OCI-LY7 (cell line): ENCODE results near the gene PLEKHG5. TPM values are rescaled to one million over a fixed set of nuclear protein-coding genes. Genes with fewer than 3 reads are reported as not detected.

ENCODE experiments used
- BruUV-seq: library from RNA; stranded (reverse); fragments of 400-500 nt; replicated peaks from 2 replicates; lab custom pipeline; 2021; lab: Mats Ljungman, UMichigan
- CTCF ChIA-PET: fragments of 300-600 bp; sonication (Branson Sonifier 250); formaldehyde crosslinking; loops from one replicate; lab custom pipeline; 2022; ENCODE audit warnings: antibody characterized with exemption; ENCODE audit not compliant: unreplicated experiment; lab: Charles Lee
- POLR2A ChIA-PET: fragments of 300-600 bp; sonication (Branson Sonifier 250); formaldehyde crosslinking; loops from one replicate; lab custom pipeline; 2022; ENCODE audit warnings: antibody characterized with exemption; lab: Charles Lee
- DNase-seq: peaks from one replicate; pipeline ENCODE4 v3.0.0-alpha.2; 2015; ENCODE audit warnings: low spot score
- H2AFZ ChIP-seq: fragments of 200-600 bp; sonication (generic), shearing (Covaris generic); 2 replicates; pipeline ENCODE4 v1.6.1; 2014; ENCODE audit warnings: mild to moderate bottlenecking, antibody characterized with exemption, low read length, moderate library complexity
- H3K27ac ChIP-seq: fragments of 200-600 bp; sonication (generic); 2 replicates; pipeline ENCODE4 v1.5.1; 2014; ENCODE audit warnings: mixed run types, low read depth, mild to moderate bottlenecking, moderate library complexity, low read length, inconsistent platforms; ENCODE audit not compliant: poor library complexity, severe bottlenecking
- H3K36me3 ChIP-seq: fragments of 200-600 bp; sonication (generic); 2 replicates; pipeline ENCODE4 v1.6.1; 2014; ENCODE audit warnings: mild to moderate bottlenecking, antibody characterized with exemption, low read length, moderate library complexity, mixed read lengths; ENCODE audit not compliant: insufficient read depth
- H3K4me1 ChIP-seq: fragments of 200-600 bp; sonication (generic); 2 replicates; pipeline ENCODE4 v1.5.1; 2014; ENCODE audit warnings: mild to moderate bottlenecking, low read length; ENCODE audit not compliant: insufficient read depth, poor library complexity, severe bottlenecking
- H3K4me2 ChIP-seq: fragments of 200-600 bp; sonication (generic); 2 replicates; pipeline ENCODE4 v1.6.1; 2014; ENCODE audit warnings: mild to moderate bottlenecking, low read length
- H3K4me3 ChIP-seq: fragments of 200-600 bp; sonication (generic); 2 replicates; pipeline ENCODE4 v1.5.1; 2014; ENCODE audit warnings: mild to moderate bottlenecking, low read depth, low read length; ENCODE audit not compliant: poor library complexity, severe bottlenecking
- H3K79me2 ChIP-seq: fragments of 200-600 bp; sonication (generic); 2 replicates; pipeline ENCODE4 v1.6.1; 2016; ENCODE audit warnings: low read depth, mild to moderate bottlenecking, low read length, moderate library complexity, mixed read lengths; ENCODE audit not compliant: insufficient read depth
- H3K9me2 ChIP-seq: fragments of 200-600 bp; sonication (generic); 2 replicates; pipeline ENCODE4 v1.6.1; 2016; ENCODE audit warnings: mild to moderate bottlenecking, low read length, mixed read lengths; ENCODE audit not compliant: insufficient read depth
- H3K9me3 ChIP-seq: fragments of 200-600 bp; sonication (generic); 2 replicates; pipeline ENCODE4 v1.6.1; 2014; ENCODE audit warnings: mild to moderate bottlenecking, mixed run types, low read length, mixed read lengths
- H4K20me1 ChIP-seq: fragments of 200-600 bp; sonication (generic); 2 replicates; pipeline ENCODE4 v1.6.1; 2014; ENCODE audit warnings: mild to moderate bottlenecking, antibody characterized with exemption, low read length, moderate library complexity, mixed read lengths; ENCODE audit not compliant: insufficient read depth
- CTCF ChIP-seq: fragments of 200-600 bp; sonication (generic); conservative IDR thresholded peaks from 2 replicates; pipeline ENCODE4 v1.5.1; 2014; ENCODE audit warnings: mild to moderate bottlenecking, antibody characterized with exemption, low read length, moderate library complexity, mixed read lengths
- EZH2phosphoT487 ChIP-seq: fragments of 200-600 bp; sonication (generic); IDR thresholded peaks from 2 replicates; pipeline ENCODE4 v1.6.1; 2018; ENCODE audit warnings: low read depth, borderline replicate concordance, mild to moderate bottlenecking, mixed run types, antibody characterized with exemption, low read length, moderate library complexity, mixed read lengths
- intact Hi-C: fragments of 100-400 bp; cut with micrococcal nuclease; formaldehyde crosslinking; loops from one replicate; pipeline ENCODE4 v1.10.0; 2022; ENCODE audit not compliant: unreplicated experiment
- total RNA-seq, 2 experiments: library from RNA; depleted of rRNA in 1 of 2; stranded (reverse); fragments of >200 nt in 1 of 2; shearing (Covaris generic) in 1 of 2; gene quantifications; 2 replicates each; pipeline ENCODE4 v1.2.3, GENCODE V29; 2014 to 2022

Gene PLEKHG5
- total RNA-seq, 2 experiments from 2014 or later = 1.6 to 2.4 TPM

GRCh38 chr1:6500544-6501278 lies 9.2 kb upstream of the PLEKHG5 start:
- Histone ChIP-seq H2AFZ (no peak overlapping the region), H3K9me3 (no peaks in the 10 kb centered on the region), H3K4me1 (no peaks in the 10 kb centered on the region), H3K4me3 (no peak overlapping the region), H3K79me2 (no peaks in the 10 kb centered on the region), H3K9me2 (no peaks in the 10 kb centered on the region), H3K4me2 (no peak overlapping the region), H3K27ac (no peak overlapping the region), H4K20me1 (no peaks in the 10 kb centered on the region), H3K36me3 (no peaks in the 10 kb centered on the region)
- ChIA-PET POLR2A (no interaction called here), CTCF (no interaction called here)
- TF ChIP-seq EZH2phosphoT487 (no peak), CTCF (no peak)
- no peak for DNase-seq
- intact Hi-C loops = no loop called here
- BruUV-seq = no TSS peak

GRCh38 chr1:6499296-6499695 lies 7.8 kb upstream of the PLEKHG5 start:
- no peaks in the 10 kb centered on the region for H3K79me2 ChIP-seq
- no peak overlapping the region for H2AFZ ChIP-seq
- no peak overlapping the region for H3K4me2 ChIP-seq
- no peaks in the 10 kb centered on the region for H3K9me2 ChIP-seq
- no peak overlapping the region for H3K27ac ChIP-seq
- no peaks in the 10 kb centered on the region for H4K20me1 ChIP-seq
- BruUV-seq = no TSS peak
- no peaks in the 10 kb centered on the region for H3K36me3 ChIP-seq
- ChIA-PET CTCF (no interaction called here), POLR2A (no interaction called here)
- H3K4me3 ChIP-seq = no peak overlapping the region
- intact Hi-C loops = no loop called here
- H3K9me3 ChIP-seq = no peaks in the 10 kb centered on the region
- TF ChIP-seq EZH2phosphoT487 = no peak
- no peak for TF ChIP-seq CTCF
- no peak for DNase-seq
- H3K4me1 ChIP-seq = no peaks in the 10 kb centered on the region

- no peak for DNase-seq
- POLR2A ChIA-PET = no interaction called here
- TF ChIP-seq CTCF (no peak), EZH2phosphoT487 (no peak)
Observed at GRCh38 chr1:6498576-6499111, 7.2 kb upstream of the PLEKHG5 start.

More at GRCh38 chr1:6498576-6499111, 7.2 kb upstream of the PLEKHG5 start:
- no TSS peak for BruUV-seq
- Histone ChIP-seq H4K20me1 (no peaks in the 10 kb centered on the region), H3K4me2 (no peak overlapping the region), H3K36me3 (no peaks in the 10 kb centered on the region), H3K9me2 (no peaks in the 10 kb centered on the region), H3K4me3 (no peak overlapping the region), H3K4me1 (no peaks in the 10 kb centered on the region), H3K9me3 (no peaks in the 10 kb centered on the region), H3K79me2 (no peaks in the 10 kb centered on the region), H2AFZ (no peak overlapping the region), H3K27ac (no peak overlapping the region)
- intact Hi-C loops = no loop called here
- CTCF ChIA-PET = no interaction called here
